H9 (cell line): ENCODE results near the gene ZDHHC15. TPM values are rescaled to one million over a fixed set of nuclear protein-coding genes. Genes with fewer than 3 reads are reported as not detected.

Source experiments
- DNase-seq: peaks from one replicate; pipeline ENCODE4 v3.0.0-alpha.2; 2017
- H2AFZ ChIP-seq: one replicate; pipeline ENCODE4 v1.6.1; 2013; ENCODE audit warnings: mild to moderate bottlenecking, low read length, control low read depth, moderate library complexity
- H2AK5ac ChIP-seq: 2 replicates; pipeline ENCODE4 v1.6.1; 2013; ENCODE audit warnings: low read length, control low read depth, mixed read lengths; ENCODE audit not compliant: insufficient read length
- H2BK120ac ChIP-seq: one replicate; pipeline ENCODE4 v1.6.1; 2013; ENCODE audit warnings: low read depth, mild to moderate bottlenecking, low read length, control low read depth, inconsistent platforms; ENCODE audit not compliant: poor library complexity, severe bottlenecking
- H2BK12ac ChIP-seq: 2 replicates; pipeline ENCODE4 v1.6.1; 2013; ENCODE audit warnings: low read length, control low read depth, mixed read lengths, low read depth; ENCODE audit not compliant: insufficient read length
- H2BK15ac ChIP-seq: 2 replicates; pipeline ENCODE4 v1.6.1; 2013; ENCODE audit warnings: low read depth, low read length, control low read depth
- H2BK20ac ChIP-seq: one replicate; pipeline ENCODE4 v1.6.1; 2013; ENCODE audit warnings: low read depth, mild to moderate bottlenecking, low read length, control low read depth, inconsistent platforms; ENCODE audit not compliant: poor library complexity, severe bottlenecking
- H2BK5ac ChIP-seq: 2 replicates; pipeline ENCODE4 v1.6.1; 2013; ENCODE audit warnings: low read length, control low read depth, mixed read lengths; ENCODE audit not compliant: insufficient read length
- H3K14ac ChIP-seq: 2 replicates; pipeline ENCODE4 v1.6.1; 2013; ENCODE audit warnings: low read length, control low read depth; ENCODE audit not compliant: insufficient read depth
- H3K18ac ChIP-seq: 2 replicates; pipeline ENCODE4 v1.6.1; 2013; ENCODE audit warnings: low read depth, mild to moderate bottlenecking, mixed read lengths, low read length, control low read depth; ENCODE audit not compliant: insufficient read length
- H3K23ac ChIP-seq: 2 replicates; pipeline ENCODE4 v1.6.1; 2013; ENCODE audit warnings: low read length, control low read depth, mixed read lengths, low read depth; ENCODE audit not compliant: insufficient read length
- H3K23me2 ChIP-seq: 2 replicates; pipeline ENCODE4 v1.6.1; 2013; ENCODE audit warnings: low read depth, mild to moderate bottlenecking, mixed read lengths, low read length, control low read depth; ENCODE audit not compliant: insufficient read length, poor library complexity, severe bottlenecking
- H3K27ac ChIP-seq: 2 replicates; pipeline ENCODE4 v1.5.1; 2013; ENCODE audit warnings: low read length, control low read depth, mixed read lengths, low read depth; ENCODE audit not compliant: insufficient read length
- H3K27me3 ChIP-seq: 2 replicates; pipeline ENCODE4 v1.6.1; 2013; ENCODE audit warnings: low read length, control low read depth, inconsistent platforms; ENCODE audit not compliant: insufficient read depth
- H3K4ac ChIP-seq: 2 replicates; pipeline ENCODE4 v1.6.1; 2013; ENCODE audit warnings: low read depth, mild to moderate bottlenecking, control low read depth, inconsistent platforms, low read length, moderate library complexity
- H3K4me1 ChIP-seq: 2 replicates; pipeline ENCODE4 v1.6.1; 2013; ENCODE audit warnings: low read length, control low read depth, inconsistent platforms; ENCODE audit not compliant: insufficient read depth
- H3K4me2 ChIP-seq: 2 replicates; pipeline ENCODE4 v1.6.1; 2013; ENCODE audit warnings: low read length, control low read depth, mixed read lengths; ENCODE audit not compliant: insufficient read length, insufficient read depth
- H3K56ac ChIP-seq: 2 replicates; pipeline ENCODE4 v1.6.1; 2013; ENCODE audit warnings: low read depth, mild to moderate bottlenecking, mixed read lengths, low read length, control low read depth; ENCODE audit not compliant: insufficient read length
- H3K79me1 ChIP-seq: 2 replicates; pipeline ENCODE4 v1.6.1; 2013; ENCODE audit warnings: low read depth, mild to moderate bottlenecking, moderate library complexity, low read length, control low read depth, inconsistent platforms; ENCODE audit not compliant: insufficient read depth, poor library complexity, severe bottlenecking
- H3K79me2 ChIP-seq: 2 replicates; pipeline ENCODE4 v1.6.1; 2013; ENCODE audit warnings: low read length, control low read depth, inconsistent platforms; ENCODE audit not compliant: insufficient read depth
- H3K9ac ChIP-seq: 2 replicates; pipeline ENCODE4 v1.6.1; 2013; ENCODE audit warnings: low read length, control low read depth, mixed read lengths; ENCODE audit not compliant: insufficient read length; ENCODE audit errors: extremely low read depth
- H3K9me3 ChIP-seq: one replicate; pipeline ENCODE4 v1.6.1; 2013; ENCODE audit warnings: low read depth, low read length, inconsistent platforms; ENCODE audit not compliant: control insufficient read depth
- H3T11ph ChIP-seq: one replicate; pipeline ENCODE4 v1.6.1; 2013; ENCODE audit warnings: mild to moderate bottlenecking, low read length, control low read depth, inconsistent platforms
- H4K20me1 ChIP-seq: one replicate; pipeline ENCODE4 v1.6.1; 2013; ENCODE audit not compliant: control insufficient read depth, insufficient read length, insufficient read depth
- H4K5ac ChIP-seq: 2 replicates; pipeline ENCODE4 v1.6.1; 2013; ENCODE audit warnings: low read depth, mild to moderate bottlenecking, mixed read lengths, low read length, control low read depth; ENCODE audit not compliant: insufficient read length
- H4K8ac ChIP-seq: replicated peaks from 2 replicates; pipeline ENCODE4 v1.6.1; 2013; ENCODE audit warnings: low read length, control low read depth, mixed read lengths, low read depth; ENCODE audit not compliant: insufficient read length
- H4K91ac ChIP-seq: 2 replicates; pipeline ENCODE4 v1.6.1; 2013; ENCODE audit warnings: low read depth, mild to moderate bottlenecking, moderate library complexity, mixed read lengths, low read length, control low read depth; ENCODE audit not compliant: insufficient read length
- H3K27ac Mint-ChIP-seq, 3 experiments: 2 replicates in 2 of 3; 3 replicates in 1 of 3; pipeline ENCODE4 v1.8.0; 2020 to 2021; ENCODE audit warnings: mixed read lengths in 3 of 3, mild to moderate bottlenecking in 1 of 3, moderate library complexity in 1 of 3
- H3K27me3 Mint-ChIP-seq: 2 replicates; pipeline ENCODE4 v1.8.0; 2021; ENCODE audit warnings: low read depth, mild to moderate bottlenecking, moderate library complexity, mixed read lengths
- H3K36me3 Mint-ChIP-seq, 3 experiments: 2 replicates in 2 of 3; 3 replicates in 1 of 3; pipeline ENCODE4 v1.8.0; 2020 to 2021; ENCODE audit warnings: low read depth in 3 of 3, mixed read lengths in 3 of 3; ENCODE audit not compliant: insufficient read depth in 1 of 3
- H3K4me1 Mint-ChIP-seq, 2 experiments: 2 replicates each; pipeline ENCODE4 v1.8.0; 2020; ENCODE audit warnings: mixed read lengths in 2 of 2
- H3K4me3 Mint-ChIP-seq, 2 experiments: 2 replicates in 1 of 2; 3 replicates in 1 of 2; pipeline ENCODE4 v1.8.0; 2020 to 2021; ENCODE audit warnings: mild to moderate bottlenecking in 2 of 2, mixed read lengths in 2 of 2, moderate library complexity in 1 of 2
- H3K9me3 Mint-ChIP-seq, 2 experiments: 2 replicates in 1 of 2; 3 replicates in 1 of 2; pipeline ENCODE4 v1.8.0; 2020; ENCODE audit warnings: mild to moderate bottlenecking in 2 of 2, mixed read lengths in 2 of 2, moderate library complexity in 1 of 2
- CTCF ChIP-seq: fragments of 200-600 bp; sonication (generic); conservative IDR thresholded peaks from 3 replicates; pipeline ENCODE4 v1.8.0; 2021; ENCODE audit warnings: antibody characterized with exemption, mild to moderate bottlenecking
- WGBS: extraction: QIAGEN DNeasy Blood & Tissue Kit; methylation state at CpG from one replicate; pipeline ENCODE4 v1.1.7; 2013; ENCODE audit warnings: missing lambda C conversion rate, low lambda C conversion rate, mixed read lengths; ENCODE audit not compliant: insufficient read length; ENCODE audit errors: extremely low coverage; 5-methylcytosine and 5-hydroxymethylcytosine counted together
- total RNA-seq: library from RNA; stranded (reverse); gene quantifications from 2 replicates; pipeline ENCODE4 v1.2.1, GENCODE V29; 2021

ZDHHC15 gene
- total RNA-seq, 1 experiment from 2014 or later: 2.7 TPM

GRCh38 chrX:75327607-75328006, 195.2 kb downstream of the ZDHHC15 start:
- H3K4ac ChIP-seq: no peak overlapping the region
- no peaks in the 10 kb centered on the region for H3K79me1 ChIP-seq
- H2BK12ac ChIP-seq: no peak overlapping the region
- H2BK120ac ChIP-seq: no peak overlapping the region
- H3K23me2 ChIP-seq: no peaks in the 10 kb centered on the region
- no peak overlapping the region for H3K18ac ChIP-seq
- no peak overlapping the region for H3K27ac Mint-ChIP-seq
- no peak overlapping the region for H2BK5ac ChIP-seq
- no peak overlapping the region for H3K14ac ChIP-seq
- H2AFZ ChIP-seq: no peak overlapping the region
- peaks cover 30% of the 10 kb centered on the region for H3K9me3 ChIP-seq
- H3T11ph ChIP-seq: no peak overlapping the region
- H4K8ac ChIP-seq: no peak overlapping the region
- no peak overlapping the region for H3K56ac ChIP-seq
- no peak overlapping the region for H3K27ac ChIP-seq
- H2AK5ac ChIP-seq: no peak overlapping the region
- H3K9me3 Mint-ChIP-seq: peaks cover 77 to 82% of the 10 kb centered on the region in 2 experiments
- no peaks in the 10 kb centered on the region for H4K20me1 ChIP-seq
- no peak for TF ChIP-seq CTCF
- no CpG with 5 or more reads among the region's 16 CpGs for WGBS
- no peak overlapping the region for H4K5ac ChIP-seq
- no peak overlapping the region for H3K23ac ChIP-seq
- H3K27me3 Mint-ChIP-seq: no peaks in the 10 kb centered on the region; the same call in 1 of the 2 replicates
- H3K4me1 ChIP-seq: no peaks in the 10 kb centered on the region
- no peak overlapping the region for H4K91ac ChIP-seq
- no peaks in the 10 kb centered on the region for H3K27me3 ChIP-seq
- H3K4me3 Mint-ChIP-seq: no peak overlapping the region
- H3K4me2 ChIP-seq: no peak overlapping the region
- H3K9ac ChIP-seq: no peak overlapping the region
- no peaks in the 10 kb centered on the region for H3K79me2 ChIP-seq
- DNase-seq: no peak
- peaks cover 66 to 82% (median 80%) of the 10 kb centered on the region in 3 experiments for H3K36me3 Mint-ChIP-seq
- no peaks in the 10 kb centered on the region for H3K4me1 Mint-ChIP-seq
- no peak overlapping the region for H2BK20ac ChIP-seq
- H2BK15ac ChIP-seq: no peak overlapping the region

Other genes starting within 250 kb of the ZDHHC15 start
- gene UPRT, start 249.0 kb downstream of the ZDHHC15 start, total RNA-seq: 14.5 and 16.6 TPM in 2 replicates